AG04449 (cell line): ENCODE measurements around the gene EIF5A.

Experiments used
- CTCF ChIA-PET: fragments of 350-600 bp; formaldehyde crosslinking; extraction: SDS; loops from one replicate; lab custom pipeline; 2021; ENCODE audit warnings: antibody characterized with exemption; lab: Yijun Ruan, JAX
- POLR2A ChIA-PET: fragments of 400-600, 350-600 bp; formaldehyde crosslinking; extraction: SDS; loops from one replicate; lab custom pipeline; 2020; ENCODE audit warnings: antibody characterized with exemption, inconsistent platforms; lab: Yijun Ruan, JAX
- DNase-seq: peaks from one replicate; pipeline ENCODE4 v3.0.0-alpha.2; 2010; ENCODE audit warnings: low read depth, low spot score
- H3K4me3 ChIP-seq: 2 replicates; pipeline ENCODE4 v1.5.1; 2011; ENCODE audit warnings: low read depth, mild to moderate bottlenecking, control low read depth, low read length
- CTCF ChIP-seq: IDR thresholded peaks from one replicate; pipeline ENCODE4 v1.5.1; 2011; ENCODE audit warnings: mild to moderate bottlenecking, moderate library complexity, low read length, control low read depth, inconsistent platforms; ENCODE audit not compliant: insufficient read depth; ENCODE audit errors: missing control alignments

Gene EIF5A

GRCh38 chr17:7355053-7355452 lies 47.6 kb downstream of the EIF5A start, which contains the start of gene TMEM95:
Gene TMEM95 (plus strand): TSS chr17:7355156. CDS start chr17:7355205, 49 bp downstream.
- ChIA-PET CTCF (interaction anchor here (1.0 to 5.4 kb wide), 26 partner anchors 7 to 235 kb away, joined by 3 to 67 read pairs (median 6); partner anchors contain the start of genes ACAP1, FGF11, SENP3 and SOX15), POLR2A (interaction anchor here (1.1 to 2.7 kb wide), 2 partner anchors 25 to 129 kb away, joined by 3 to 10 read pairs; partner anchors contain the start of gene POLR2A)
- DNase-seq = no peak
- peak within 1 kb of the TSS; percentile 9; the same call in 1 of the 2 replicates for H3K4me3 ChIP-seq
- no peak for TF ChIP-seq CTCF

- DNase-seq = no peak
- CTCF ChIA-PET = interaction anchor here (0.7 to 5.4 kb wide), 31 partner anchors 9 to 234 kb away, joined by 3 to 67 read pairs (median 5); partner anchors contain the start of genes ACAP1, FGF11, NLGN2 and SENP3
- H3K4me3 ChIP-seq = no peak overlapping the region
- POLR2A ChIA-PET = interaction anchor here (0.8 to 1.1 kb wide), 4 partner anchors 25 to 205 kb away, joined by 3 to 4 read pairs (median 3); no protein-coding TSS in a partner anchor
- TF ChIP-seq CTCF = no peak
Observed at GRCh38 chr17:7355573-7355972, 48.1 kb downstream of the EIF5A start.

GRCh38 chr17:7356072-7356549 lies 48.7 kb downstream of the EIF5A start:
- peak; percentile 94 for TF ChIP-seq CTCF
- CTCF ChIA-PET = interaction anchor here (0.7 to 5.4 kb wide), 35 partner anchors 9 to 234 kb away, joined by 3 to 67 read pairs (median 5); partner anchors contain the start of genes ACAP1, FGF11, NLGN2 and SENP3
- POLR2A ChIA-PET = interaction anchor here (0.8 to 1.0 kb wide), 3 partner anchors 27 to 205 kb away, joined by 3 to 4 read pairs (median 3); no protein-coding TSS in a partner anchor
- H3K4me3 ChIP-seq = no peak overlapping the region
- DNase-seq = no peak

GRCh38 chr17:7356756-7357155 lies 49.3 kb downstream of the EIF5A start:
- CTCF ChIA-PET = interaction anchor here (0.6 to 5.4 kb wide), 25 partner anchors 9 to 245 kb away, joined by 3 to 67 read pairs (median 6); partner anchors contain the start of genes FGF11, NLGN2, SENP3 and SOX15
- TF ChIP-seq CTCF = no peak
- no peak overlapping the region for H3K4me3 ChIP-seq
- no peak for DNase-seq
- POLR2A ChIA-PET = no interaction called here

GRCh38 chr17:7357381-7357780 lies 50.0 kb downstream of the EIF5A start:
- no peak for DNase-seq
- no peak for TF ChIP-seq CTCF
- ChIA-PET CTCF (interaction anchor here (1.0 to 5.4 kb wide), 7 partner anchors 12 to 204 kb away, joined by 3 to 67 read pairs (median 8); partner anchors contain the start of gene SENP3), POLR2A (no interaction called here)
- no peak overlapping the region for H3K4me3 ChIP-seq

GRCh38 chr17:7361906-7362305 lies 54.5 kb downstream of the EIF5A start:
- no peak for DNase-seq
- no peak overlapping the region for H3K4me3 ChIP-seq
- TF ChIP-seq CTCF = no peak
- POLR2A ChIA-PET = interaction anchor here (1.0 kb wide), 1 partner anchor 325 kb away, joined by 4 read pairs; the partner anchor contains the start of gene TP53
- CTCF ChIA-PET = interaction anchor here (1.4 to 3.0 kb wide), 3 partner anchors 8 to 199 kb away, joined by 3 to 17 read pairs (median 5); partner anchors contain the start of genes KCTD11 and TMEM95
